KOPT-K1 (cell line): ENCODE data around the gene LRRC46.

ENCODE experiments used
- H3K27ac ChIP-seq: fragments of 200-600 bp; sonication (generic); 2 replicates; pipeline ENCODE4 v1.5.1; 2016; ENCODE audit warnings: antibody characterized with exemption, mild to moderate bottlenecking, low read depth, low read length; ENCODE audit not compliant: poor library complexity, severe bottlenecking
- H3K36me3 ChIP-seq: fragments of 200-600 bp; sonication (generic); 2 replicates; pipeline ENCODE4 v1.5.1; 2017; ENCODE audit warnings: antibody characterized with exemption, mild to moderate bottlenecking, low read length, moderate library complexity; ENCODE audit not compliant: insufficient read depth
- H3K9me3 ChIP-seq: fragments of 200-600 bp; sonication (generic); 2 replicates; pipeline ENCODE4 v1.5.1; 2017; ENCODE audit warnings: antibody characterized with exemption, low read length, mild to moderate bottlenecking; ENCODE audit not compliant: insufficient read depth, poor library complexity, severe bottlenecking

LRRC46 gene

GRCh38 chr17:47837401-47838039 lies 6.0 kb downstream of the LRRC46 start:
- Histone ChIP-seq H3K36me3 (peaks cover 31% of the 10 kb centered on the region; the same call in 1 of the 2 replicates), H3K27ac (no peak overlapping the region), H3K9me3 (no peaks in the 10 kb centered on the region)

GRCh38 chr17:47838636-47839035 lies 7.2 kb downstream of the LRRC46 start:
- Histone ChIP-seq H3K36me3 (peaks cover 31% of the 10 kb centered on the region; the same call in 1 of the 2 replicates), H3K9me3 (no peaks in the 10 kb centered on the region), H3K27ac (no peak overlapping the region)

GRCh38 chr17:47839071-47839470 lies 7.6 kb downstream of the LRRC46 start:
- Histone ChIP-seq H3K27ac (no peak overlapping the region), H3K9me3 (no peaks in the 10 kb centered on the region), H3K36me3 (peaks cover 31% of the 10 kb centered on the region; the same call in 1 of the 2 replicates)

GRCh38 chr17:47840001-47840741 lies 8.7 kb downstream of the LRRC46 start:
- H3K27ac ChIP-seq, result peak overlapping the region; percentile 56
- no peaks in the 10 kb centered on the region for H3K9me3 ChIP-seq
- peaks cover 30% of the 10 kb centered on the region; the same call in 1 of the 2 replicates for H3K36me3 ChIP-seq

- Histone ChIP-seq H3K27ac (peak within 1 kb of the TSS; percentile 56), H3K36me3 (peaks cover 23% of the 10 kb centered on the region; the same call in 1 of the 2 replicates), H3K9me3 (no peaks in the 10 kb centered on the region)
These were observed 9.4 kb downstream of the LRRC46 start, which contains the start of gene SCRN2 for GRCh38 chr17:47840742-47841487. Gene SCRN2 (minus strand): TSS chr17:47841273. CDS start chr17:47840843, 430 bp downstream.

GRCh38 chr17:47841488-47842291 lies 10.2 kb downstream of the LRRC46 start:
- Histone ChIP-seq H3K9me3 (no peaks in the 10 kb centered on the region), H3K36me3 (peaks cover 20% of the 10 kb centered on the region; the same call in 1 of the 2 replicates), H3K27ac (peak overlapping the region; percentile 56)

- Histone ChIP-seq H3K36me3 (peaks cover 3% of the 10 kb centered on the region; the same call in 1 of the 2 replicates), H3K27ac (no peak overlapping the region)
These were observed 11.9 kb downstream of the LRRC46 start for GRCh38 chr17:47843391-47843730.

GRCh38 chr17:47844227-47844626 lies 12.8 kb downstream of the LRRC46 start:
- Histone ChIP-seq H3K36me3 (no peaks in the 10 kb centered on the region), H3K27ac (no peak overlapping the region), H3K9me3 (no peaks in the 10 kb centered on the region)

More at GRCh38 chr17:47843391-47843730, 11.9 kb downstream of the LRRC46 start:
- no peaks in the 10 kb centered on the region for H3K9me3 ChIP-seq

- Histone ChIP-seq H3K36me3 (no peaks in the 10 kb centered on the region), H3K27ac (no peak overlapping the region), H3K9me3 (no peaks in the 10 kb centered on the region)
These were observed 13.6 kb downstream of the LRRC46 start for GRCh38 chr17:47844814-47845715.

GRCh38 chr17:47845716-47846075 lies 14.2 kb downstream of the LRRC46 start:
- Histone ChIP-seq H3K36me3 (no peaks in the 10 kb centered on the region), H3K27ac (no peak overlapping the region), H3K9me3 (no peaks in the 10 kb centered on the region)

GRCh38 chr17:47846716-47847340 lies 15.4 kb downstream of the LRRC46 start:
- Histone ChIP-seq H3K36me3 (no peaks in the 10 kb centered on the region), H3K27ac (no peak overlapping the region), H3K9me3 (no peaks in the 10 kb centered on the region)

GRCh38 chr17:47847341-47848197 lies 16.1 kb downstream of the LRRC46 start:
- H3K27ac ChIP-seq, result no peak overlapping the region
- no peaks in the 10 kb centered on the region for H3K9me3 ChIP-seq
- H3K36me3 ChIP-seq, result no peaks in the 10 kb centered on the region

GRCh38 chr17:47848198-47848513 lies 16.7 kb downstream of the LRRC46 start:
- Histone ChIP-seq H3K9me3 (no peaks in the 10 kb centered on the region), H3K36me3 (no peaks in the 10 kb centered on the region), H3K27ac (no peak overlapping the region)
